GM21367 (cell line): ENCODE measurements around the gene CACNA1H.
"Not testable (repeated sequence)": the region's sequence is repeated elsewhere in the genome, so short reads cannot be mapped to it uniquely, and the experiment has no call there.

Experiments
- ATAC-seq: cut with Tn5 transposase; IDR thresholded peaks from one replicate; pipeline ENCODE4 v1.9.1; 2021; ENCODE audit not compliant: unreplicated experiment

CACNA1H gene

GRCh38 chr16:1190789-1191188 lies 37.9 kb downstream of the CACNA1H start:
- not testable (repeated sequence) for ATAC-seq

DNA sequence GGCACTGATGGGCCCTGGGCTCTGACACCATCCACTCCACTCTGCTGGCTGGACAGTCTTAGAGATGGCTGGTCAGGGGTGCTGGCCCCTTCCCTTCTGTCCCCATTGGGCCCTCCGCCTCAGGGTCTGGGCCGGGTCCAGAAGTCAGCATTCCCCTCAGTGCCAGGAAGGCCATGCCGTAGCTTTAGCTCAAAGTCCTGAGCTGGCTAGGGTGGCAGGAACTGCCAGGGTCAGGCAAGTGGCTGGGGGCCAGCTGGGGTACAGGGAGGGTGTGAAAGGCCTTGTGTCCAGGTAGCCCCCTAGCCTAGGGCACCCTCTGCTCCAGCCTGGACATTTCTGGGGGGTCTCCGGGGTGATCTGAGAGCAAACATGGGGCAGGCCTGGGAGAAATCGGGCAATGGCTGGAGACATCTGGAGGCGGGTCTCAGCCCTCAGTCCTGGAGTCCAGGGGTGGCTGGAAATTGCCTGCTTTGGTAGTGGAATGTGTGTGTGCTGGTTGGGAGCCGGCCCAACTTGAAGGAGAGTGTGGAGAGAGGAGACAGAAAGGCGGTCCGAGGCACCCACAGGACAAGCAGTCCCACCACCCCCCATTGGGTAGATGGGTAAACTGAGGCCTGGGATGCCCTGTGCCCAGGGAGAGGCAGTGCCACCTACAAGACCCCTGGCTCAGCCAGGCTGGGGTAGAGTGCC lies 39.6 kb downstream of the CACNA1H start:
- ATAC-seq: no peak

DNA sequence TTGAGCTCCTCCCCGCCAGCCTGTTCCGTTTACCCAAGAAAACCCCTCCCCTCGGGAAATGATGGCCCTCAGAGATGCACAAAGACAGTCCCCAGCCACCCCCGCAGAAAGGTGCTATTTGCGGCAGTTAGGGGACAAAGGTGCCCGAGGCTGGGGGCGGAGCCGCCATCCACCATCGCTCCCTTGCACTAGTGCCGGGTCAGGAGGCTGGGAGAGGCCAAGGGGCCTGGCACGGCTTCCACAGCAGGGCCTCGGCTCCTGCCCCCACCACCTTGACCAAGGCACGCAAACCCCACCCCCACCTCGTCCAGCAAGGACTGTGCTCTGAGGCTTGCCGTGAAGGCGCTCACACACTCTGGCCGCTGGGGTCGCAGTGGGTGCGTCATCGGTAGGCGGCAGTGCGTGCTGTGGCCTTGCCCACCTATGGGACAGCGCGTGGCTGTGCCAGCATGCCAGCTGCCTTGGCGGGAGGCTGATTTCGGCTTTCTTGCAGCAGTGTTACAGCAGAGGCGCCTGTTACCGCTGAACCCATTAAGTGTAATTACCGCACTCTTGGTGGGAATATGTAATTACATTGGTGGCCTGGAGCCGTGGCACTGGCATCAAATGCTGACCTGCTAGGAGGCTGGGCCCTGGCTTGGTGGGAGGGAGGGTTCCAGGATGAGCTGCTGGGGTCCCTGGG lies 40.4 kb downstream of the CACNA1H start:
- no peak for ATAC-seq

- no peak for ATAC-seq
Observed at GRCh38 chr16:1193825-1194581, 41.1 kb downstream of the CACNA1H start.

- ATAC-seq: no peak
Observed at GRCh38 chr16:1194665-1195392, 41.9 kb downstream of the CACNA1H start.

- ATAC-seq: no peak
Observed at GRCh38 chr16:1195393-1195666, 42.4 kb downstream of the CACNA1H start.

DNA sequence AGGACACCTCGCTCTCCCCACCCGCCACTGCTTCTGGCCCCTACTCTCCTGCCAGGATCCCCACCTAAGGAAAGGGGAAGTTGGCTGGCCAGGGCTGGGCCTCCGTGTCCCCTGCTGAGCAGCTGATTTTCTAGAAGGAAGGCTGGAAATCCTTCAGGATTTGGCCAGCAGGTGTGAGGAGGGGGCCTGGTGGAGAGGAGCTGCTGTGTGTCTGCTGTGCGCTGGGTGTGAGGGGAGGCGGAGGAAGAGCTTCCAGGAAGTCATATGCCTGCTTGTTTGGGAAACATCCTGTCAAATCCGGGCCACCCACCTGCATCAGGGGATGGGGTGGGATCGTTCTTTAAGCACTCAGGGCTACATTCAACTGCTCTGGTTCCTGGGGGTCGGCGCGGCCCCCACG lies 43.6 kb downstream of the CACNA1H start:
- no peak for ATAC-seq

- ATAC-seq: no peak
Observed at GRCh38 chr16:1197237-1197866, 44.4 kb downstream of the CACNA1H start.

DNA sequence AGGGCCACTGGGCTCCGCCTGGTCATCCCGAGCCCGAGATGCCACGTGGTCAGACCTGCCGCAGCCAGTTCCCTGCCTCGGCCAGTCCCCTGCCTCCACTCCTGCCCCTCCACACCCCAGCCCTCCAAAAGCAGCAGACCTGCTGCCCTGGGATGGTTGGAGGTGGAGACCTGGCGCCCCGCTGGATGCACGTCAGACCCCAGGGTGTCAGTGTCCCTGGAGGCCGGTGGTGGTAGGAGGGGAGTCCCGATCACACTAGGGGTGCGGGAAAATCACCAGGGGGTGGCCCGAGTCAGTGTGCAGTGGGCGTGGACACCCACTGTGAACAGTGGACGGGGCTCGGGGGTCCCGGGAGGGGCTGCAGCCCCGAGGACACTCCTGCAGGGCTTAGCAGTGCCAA lies 45.3 kb downstream of the CACNA1H start:
- ATAC-seq: no peak

GRCh38 chr16:1198671-1199346 lies 45.9 kb downstream of the CACNA1H start:
- ATAC-seq: not testable (repeated sequence)

- no peak for ATAC-seq
Observed at GRCh38 chr16:1199347-1200013, 46.6 kb downstream of the CACNA1H start.

DNA sequence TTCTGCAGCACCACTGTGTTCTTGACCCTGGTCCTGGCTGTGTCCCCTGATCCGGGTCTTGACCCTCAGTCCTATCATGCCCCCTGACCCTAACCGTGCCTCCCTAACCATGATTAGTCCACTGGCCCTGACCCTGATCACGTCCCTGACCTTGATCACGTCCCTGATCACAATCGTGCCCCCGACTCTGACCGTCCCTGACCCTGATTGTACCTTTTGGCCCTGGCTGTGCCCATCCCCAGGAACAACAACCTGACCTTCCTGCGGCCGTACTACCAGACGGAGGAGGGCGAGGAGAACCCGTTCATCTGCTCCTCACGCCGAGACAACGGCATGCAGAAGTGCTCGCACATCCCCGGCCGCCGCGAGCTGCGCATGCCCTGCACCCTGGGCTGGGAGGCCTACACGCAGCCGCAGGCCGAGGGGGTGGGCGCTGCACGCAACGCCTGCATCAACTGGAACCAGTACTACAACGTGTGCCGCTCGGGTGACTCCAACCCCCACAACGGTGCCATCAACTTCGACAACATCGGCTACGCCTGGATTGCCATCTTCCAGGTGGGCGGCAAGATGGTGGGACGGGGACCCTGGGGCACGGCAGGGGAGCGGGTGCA lies 47.2 kb downstream of the CACNA1H start:
- ATAC-seq: no peak

GRCh38 chr16:1201444-1201843 lies 48.5 kb downstream of the CACNA1H start:
- ATAC-seq: no peak

GRCh38 chr16:1202274-1202673 lies 49.4 kb downstream of the CACNA1H start:
- no peak for ATAC-seq

GRCh38 chr16:1204933-1205332 lies 52.0 kb downstream of the CACNA1H start:
- ATAC-seq: no peak

- no peak for ATAC-seq
Observed at GRCh38 chr16:1206326-1206725, 53.4 kb downstream of the CACNA1H start.

DNA sequence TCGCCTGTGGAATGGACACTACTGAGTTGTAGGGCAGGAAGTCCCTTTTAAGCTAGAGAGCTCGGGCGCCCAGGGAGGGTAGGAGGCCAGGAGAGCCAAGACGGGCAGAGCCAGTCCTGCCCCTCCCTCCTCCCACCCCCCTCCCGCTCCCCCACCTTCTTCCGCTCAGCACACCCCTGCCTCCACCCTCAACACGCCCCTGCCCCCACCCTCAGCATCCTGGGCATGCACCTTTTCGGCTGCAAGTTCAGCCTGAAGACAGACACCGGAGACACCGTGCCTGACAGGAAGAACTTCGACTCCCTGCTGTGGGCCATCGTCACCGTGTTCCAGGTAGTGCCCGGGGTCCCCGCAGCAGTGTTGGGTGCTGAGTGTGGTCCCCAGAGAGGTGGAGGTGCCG lies 53.9 kb downstream of the CACNA1H start:
- no peak for ATAC-seq

DNA sequence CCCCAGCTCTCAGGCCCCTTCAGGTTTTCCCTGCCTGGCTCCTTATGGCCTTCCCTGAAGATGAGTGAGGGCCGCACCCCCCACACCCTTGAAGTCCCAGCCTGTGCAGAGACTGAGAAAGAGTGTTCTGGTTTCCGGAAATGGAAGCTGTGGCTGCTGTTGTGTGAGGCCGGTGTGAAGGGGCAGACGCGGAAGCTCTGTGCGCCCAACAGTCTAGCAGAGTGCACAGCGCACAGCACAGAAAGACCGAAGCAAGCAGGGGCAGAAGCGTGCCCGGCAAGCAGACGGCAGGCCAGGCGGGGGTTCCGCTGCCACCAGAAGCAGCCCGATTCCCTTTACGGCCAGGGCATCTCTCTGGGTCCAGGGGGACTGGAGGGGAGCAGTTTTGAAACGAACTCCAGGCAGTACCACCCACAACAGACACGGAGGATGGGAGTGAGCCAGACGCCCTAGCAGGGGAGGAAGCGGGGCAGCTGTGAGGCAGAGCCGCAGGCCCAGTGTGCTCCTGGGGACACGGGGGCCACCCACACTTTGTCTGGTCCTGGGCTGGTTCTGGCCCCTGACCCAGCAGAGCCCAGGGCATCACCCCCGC lies 55.4 kb downstream of the CACNA1H start:
- no peak for ATAC-seq

DNA sequence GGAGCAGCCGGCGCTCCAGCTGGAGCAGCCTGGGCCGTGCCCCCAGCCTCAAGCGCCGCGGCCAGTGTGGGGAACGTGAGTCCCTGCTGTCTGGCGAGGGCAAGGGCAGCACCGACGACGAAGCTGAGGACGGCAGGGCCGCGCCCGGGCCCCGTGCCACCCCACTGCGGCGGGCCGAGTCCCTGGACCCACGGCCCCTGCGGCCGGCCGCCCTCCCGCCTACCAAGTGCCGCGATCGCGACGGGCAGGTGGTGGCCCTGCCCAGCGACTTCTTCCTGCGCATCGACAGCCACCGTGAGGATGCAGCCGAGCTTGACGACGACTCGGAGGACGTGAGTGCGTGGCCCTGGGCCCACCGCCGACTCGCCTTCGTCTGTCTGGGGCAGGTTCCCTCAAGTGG lies 56.2 kb downstream of the CACNA1H start:
- no peak for ATAC-seq
